NCI-H1694 treated with DMSO at 0.1 percent for 48 hours (cell line): ENCODE results near the gene DRC3.
"Not testable (repeated sequence)": the region's sequence is repeated elsewhere in the genome, so short reads cannot be mapped to it uniquely, and the experiment has no call there.

ENCODE experiments used
- DNase-seq: peaks from one replicate; lab custom pipeline; 2025; lab: John Stamatoyannopoulos, UW

DRC3 gene

DNA sequence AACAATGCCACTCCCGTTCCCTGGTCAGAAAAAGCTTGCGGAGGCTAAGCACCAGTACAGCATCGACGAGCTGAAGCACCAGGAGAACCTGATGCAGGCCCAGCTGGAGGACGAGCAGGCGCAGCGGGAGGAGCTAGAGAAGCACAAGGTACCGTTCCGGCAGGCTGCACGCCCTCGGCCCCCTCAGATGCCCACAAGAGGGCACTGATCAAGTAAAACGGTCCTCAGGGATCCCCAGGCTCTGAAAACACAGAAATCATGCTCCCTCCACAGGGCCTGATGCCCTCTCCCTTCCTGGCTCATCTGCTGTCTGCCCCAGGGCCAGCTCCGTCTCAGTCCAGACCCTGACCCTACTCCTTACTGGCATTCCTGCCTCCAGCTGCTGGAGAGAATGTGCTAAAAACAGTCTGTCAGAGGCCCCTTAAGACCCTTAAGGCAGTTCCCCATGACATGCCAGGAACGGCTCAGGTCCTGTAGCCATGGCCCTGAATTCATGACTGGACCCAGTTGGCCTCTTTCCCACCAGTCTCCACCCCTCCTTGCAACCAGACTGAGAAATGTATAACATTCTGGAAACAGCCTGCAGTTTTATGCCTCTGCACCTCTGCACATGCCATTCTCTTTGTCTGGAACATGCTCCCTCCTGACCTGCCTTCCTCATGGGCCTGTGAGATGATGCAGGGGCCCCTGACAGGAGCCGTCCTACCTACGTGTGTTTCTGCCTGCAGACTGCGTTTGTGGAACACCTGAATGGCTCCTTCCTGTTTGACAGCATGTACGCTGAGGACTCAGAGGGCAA is 21.8 kb downstream of the DRC3 start:
- DNase-seq = peak; percentile 80

DNA sequence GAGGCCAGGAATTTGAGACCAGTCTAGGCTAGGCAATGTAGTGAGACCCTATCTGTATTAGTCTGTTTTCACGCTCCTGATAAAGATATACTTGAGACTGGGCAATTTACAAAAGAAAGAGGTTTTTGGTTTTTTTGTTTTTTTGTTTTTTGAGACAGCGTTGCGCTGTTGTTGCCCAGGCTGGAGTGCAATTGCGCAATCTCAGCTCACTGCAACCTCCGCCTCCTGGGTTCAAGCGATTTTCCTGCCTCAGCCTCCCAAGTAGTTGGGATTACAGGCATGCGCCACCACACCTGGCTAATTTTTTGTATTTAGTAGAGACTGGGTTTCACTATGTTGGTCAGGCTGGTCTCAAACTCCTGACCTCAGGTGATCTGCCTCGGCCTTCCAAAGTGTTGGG is 23.2 kb downstream of the DRC3 start:
- not testable (repeated sequence) for DNase-seq

DNA sequence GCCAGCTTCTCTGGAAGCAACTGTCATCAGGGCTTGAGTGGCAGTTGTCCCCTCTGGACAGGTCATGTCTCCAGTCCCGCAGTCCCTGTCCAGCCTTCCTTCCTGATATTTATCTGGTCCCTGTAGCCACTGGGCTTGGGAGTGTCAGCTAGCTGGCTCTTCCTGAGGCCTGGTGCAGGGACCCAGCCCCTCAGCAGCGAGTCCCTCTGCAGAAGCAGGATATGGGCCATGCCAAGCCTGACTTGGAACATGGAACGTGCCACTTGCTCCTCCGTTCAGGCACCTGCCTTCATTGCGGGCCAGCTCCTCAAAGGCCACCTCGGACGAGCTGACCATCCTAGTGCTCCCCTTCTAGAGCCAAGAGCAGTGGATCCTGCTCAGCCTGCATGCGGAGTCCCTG is 26.3 kb downstream of the DRC3 start:
- DNase-seq = no peak

DNA sequence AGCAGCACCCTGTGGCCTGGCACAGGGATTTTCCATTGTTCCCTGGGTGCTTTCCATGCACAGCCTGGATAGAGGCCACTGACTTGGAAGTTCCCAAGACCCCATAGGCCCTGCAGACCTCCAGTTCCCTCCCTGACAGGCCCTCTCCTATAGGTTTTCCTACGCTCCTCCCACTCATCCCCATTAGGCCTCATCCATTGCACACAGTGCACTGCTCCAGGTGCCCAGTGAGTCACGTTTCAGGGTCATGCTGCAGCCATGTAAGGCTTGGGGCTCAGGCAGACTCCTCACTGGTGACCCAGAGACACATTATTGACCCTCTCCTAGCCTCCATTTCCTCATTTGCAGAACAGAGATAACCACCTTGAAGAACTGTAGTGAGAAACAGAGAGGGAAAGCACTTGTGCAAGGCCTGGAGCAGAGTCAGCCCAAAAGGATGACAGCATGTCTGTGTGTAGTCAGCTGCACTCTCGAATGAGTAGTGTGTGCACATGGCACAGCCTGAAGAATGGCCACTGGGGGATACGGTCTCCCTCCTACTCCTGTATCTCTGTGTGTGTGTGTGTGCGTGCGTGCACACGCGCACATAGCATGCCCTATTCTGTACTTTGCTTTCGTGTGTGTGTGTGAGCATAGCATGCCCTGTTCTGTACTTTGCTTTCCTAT is 26.8 kb downstream of the DRC3 start:
- DNase-seq = peak; percentile 46

DNA sequence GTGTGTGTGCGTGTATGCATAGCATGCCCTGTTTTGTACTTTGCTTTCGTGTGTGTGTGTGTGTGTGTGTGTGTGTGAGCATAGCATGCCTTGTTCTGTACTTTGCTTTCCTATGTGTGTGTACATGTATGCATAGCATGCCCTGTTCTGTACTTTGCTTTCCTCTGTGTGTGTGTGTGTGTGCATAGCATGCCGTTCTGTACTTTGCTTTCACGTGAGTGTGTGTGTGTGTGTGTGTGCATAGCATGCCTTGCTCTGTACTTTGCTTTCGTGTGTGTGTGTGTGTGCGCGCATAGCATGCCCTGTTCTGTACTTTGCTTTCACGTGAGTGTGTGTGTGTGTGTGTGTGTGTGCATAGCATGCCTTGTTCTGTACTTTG is 27.4 kb downstream of the DRC3 start:
- DNase-seq = no peak

DNA sequence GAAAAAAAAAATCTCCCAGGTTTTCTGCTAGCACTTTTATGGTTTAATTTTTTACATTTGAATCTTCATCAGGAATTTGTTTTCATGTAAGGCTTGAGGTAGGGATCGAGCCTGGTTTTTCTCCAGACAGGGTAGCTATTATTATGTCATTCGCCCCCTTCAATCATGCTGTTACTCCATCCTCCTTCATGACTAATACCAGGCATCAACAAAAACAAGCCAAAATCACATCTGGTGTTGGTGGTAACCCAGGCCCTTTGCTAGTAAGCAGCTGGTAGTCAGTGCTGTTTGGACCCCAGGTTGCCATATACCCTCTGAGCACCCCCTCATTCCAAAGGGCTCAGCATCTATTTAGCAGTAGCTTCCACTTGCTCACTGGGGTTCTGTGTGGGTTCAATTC is 29.5 kb downstream of the DRC3 start:
- peak; percentile 56 for DNase-seq

DNA sequence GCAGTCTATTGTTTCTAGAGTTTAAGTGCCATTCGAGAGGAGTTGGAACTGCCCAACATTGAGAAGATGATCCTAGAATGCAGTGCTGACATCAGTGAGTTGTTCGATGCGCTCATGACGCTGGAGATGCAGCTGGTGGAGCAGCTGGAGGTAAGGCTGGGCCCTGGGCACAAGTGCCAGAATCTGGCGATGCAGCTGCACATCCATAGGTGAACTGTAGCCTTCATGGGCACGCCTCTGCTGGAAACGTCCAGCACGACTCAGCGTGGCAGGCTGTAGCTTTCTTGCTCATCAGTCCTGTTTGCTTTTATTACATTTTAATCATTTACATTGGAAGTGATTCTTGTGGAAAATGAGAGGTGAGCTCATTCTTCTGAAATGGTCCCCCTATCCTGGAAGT is 31.7 kb downstream of the DRC3 start:
- peak; percentile 68 for DNase-seq

DNA sequence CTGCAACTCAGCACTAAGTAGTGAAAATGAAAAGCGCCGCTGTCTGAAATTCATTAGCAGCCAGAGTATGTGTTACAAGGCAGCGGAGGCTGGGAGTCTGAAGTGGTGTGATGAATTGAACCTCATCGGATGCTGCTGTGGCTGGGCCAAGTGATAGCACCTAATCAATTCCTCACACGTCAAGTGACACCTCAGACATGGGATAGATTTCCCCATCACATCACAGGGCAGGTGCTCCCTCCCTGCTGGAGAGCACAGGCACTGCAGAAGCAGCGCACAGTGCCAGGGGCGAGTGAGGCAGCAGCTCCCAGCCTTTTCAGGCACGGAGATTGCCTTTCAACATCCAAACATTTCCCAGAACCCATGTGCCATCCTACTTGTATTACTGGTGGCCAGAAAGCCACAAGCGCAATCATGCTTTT is 32.2 kb downstream of the DRC3 start:
- DNase-seq = peak; percentile 49

DNA sequence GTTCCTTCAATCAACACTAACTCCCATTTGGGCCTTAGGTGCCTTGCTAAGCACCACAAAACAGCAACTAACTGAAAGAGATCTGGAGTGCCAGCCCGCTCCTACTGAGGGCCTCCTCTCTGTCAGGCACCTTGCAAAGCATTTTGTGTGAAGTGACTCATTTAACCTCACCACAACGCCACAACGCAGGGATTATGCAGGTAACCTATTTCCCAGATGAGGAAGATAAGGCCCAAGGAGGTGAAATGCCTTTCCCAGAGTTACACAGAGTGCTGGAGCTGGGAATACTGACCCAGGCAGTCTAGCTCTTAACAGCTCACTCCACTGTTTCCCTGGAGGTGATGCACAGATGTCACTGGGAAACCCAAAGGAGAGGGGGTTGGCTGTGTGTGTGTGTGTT is 32.8 kb downstream of the DRC3 start:
- no peak for DNase-seq

DNA sequence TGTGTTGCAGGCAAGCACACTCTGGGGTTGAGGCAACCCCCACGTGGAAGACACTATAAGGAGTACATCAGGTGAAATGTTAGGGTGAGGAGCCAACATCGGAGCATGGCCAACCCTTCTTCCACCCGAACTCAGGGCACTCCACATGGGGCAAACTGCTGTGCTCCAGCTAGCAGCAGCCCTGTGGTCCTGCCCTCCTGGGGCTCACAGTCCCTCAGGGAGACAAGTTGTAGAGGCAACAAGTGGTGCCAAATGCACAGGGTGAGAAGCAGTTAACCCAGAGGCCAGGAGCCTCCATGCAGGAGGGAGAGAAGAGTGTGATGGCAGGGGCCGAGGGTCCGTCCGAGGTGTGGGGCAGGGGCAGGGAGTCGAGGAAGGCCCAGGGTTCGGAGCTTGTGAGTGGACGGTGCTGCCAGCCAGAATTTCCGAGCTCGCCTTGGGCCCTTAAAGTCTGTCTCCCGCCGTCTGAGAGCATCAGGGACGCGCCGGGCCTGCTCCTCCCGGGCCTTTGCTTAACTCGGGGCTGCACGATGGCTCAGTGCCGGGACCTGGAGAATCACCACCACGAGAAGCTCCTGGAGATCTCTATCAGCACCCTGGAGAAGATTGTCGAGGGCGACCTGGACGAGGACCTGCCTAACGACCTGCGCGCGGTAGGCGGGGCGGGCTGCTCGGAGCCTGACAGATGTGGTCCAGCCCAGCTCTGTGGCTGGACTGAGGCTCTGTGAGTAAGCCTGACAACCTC is 34.0 kb downstream of the DRC3 start:
- no peak for DNase-seq

DNA sequence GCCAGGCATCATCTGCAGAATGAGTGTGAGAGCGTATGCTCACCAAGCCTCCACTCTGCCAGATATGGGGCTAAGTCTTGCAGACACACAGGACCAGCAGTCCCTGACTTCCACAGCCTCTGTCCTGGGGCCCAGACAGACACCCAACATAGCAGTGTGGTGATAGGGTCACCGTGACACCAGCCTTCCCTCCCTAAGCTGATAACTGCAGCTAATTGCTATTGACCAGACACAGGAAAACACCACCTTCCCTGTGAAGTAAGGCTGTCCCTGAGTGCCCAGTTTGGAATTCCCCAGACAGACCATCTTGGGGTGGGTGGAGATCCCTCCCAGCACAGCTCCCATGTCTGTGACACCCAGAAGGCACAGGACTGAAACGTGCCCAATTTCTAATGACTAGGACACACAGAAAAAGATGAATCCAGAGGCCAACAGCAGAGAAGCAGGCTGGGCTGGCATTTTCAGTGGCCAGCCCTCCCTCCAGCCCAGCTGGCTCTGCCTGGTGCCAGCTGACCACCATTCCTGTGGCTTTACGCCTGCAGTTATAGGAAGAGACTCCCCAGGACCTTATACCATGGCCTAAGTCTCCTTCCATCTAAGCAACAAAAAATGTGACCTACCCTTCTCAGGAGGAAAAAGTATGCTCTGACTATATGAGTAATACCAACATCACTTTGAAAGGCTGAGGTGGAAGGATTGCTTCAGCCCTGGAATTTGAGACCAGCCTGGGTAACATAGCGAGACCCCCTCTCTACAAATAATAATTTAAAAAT is 36.0 kb downstream of the DRC3 start:
- no peak for DNase-seq

DNA sequence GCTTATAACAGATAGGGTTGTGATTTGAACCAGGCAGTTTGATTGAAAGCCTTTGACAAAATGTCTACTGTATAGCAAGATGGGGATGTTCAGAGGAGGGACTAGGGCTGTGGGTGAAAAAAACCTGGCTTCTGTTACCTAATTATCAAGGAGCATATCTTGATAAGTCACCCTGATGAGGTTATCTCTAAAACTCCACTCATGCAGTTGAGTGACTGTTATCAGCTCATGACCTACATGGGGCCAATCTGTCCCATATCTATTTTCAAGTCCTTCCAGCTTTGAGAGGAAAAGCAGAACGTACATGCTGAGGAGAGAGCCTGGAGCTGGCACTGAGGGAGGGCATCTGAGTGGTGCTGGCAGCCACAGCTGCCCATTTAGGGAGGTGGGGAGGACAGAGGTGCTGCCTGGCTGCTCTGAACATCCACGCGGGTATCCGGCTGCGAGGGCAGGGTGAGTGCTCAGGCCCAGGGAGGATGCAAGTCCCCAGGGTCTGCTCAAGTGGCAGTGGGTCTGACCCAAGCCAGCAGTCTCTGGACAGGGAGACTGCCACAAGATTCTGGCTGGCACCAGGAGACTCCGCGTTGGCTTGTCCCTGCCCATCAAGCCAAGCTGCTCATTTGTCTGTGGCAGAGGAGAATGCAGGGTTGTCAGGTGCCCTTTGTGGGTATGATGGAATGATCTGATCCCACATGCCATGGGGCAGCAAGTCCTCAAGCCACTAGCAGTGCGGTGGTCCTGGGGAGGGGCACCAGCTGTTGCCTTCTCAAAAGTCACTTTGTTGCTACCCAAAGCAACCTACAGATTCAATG is 37.2 kb downstream of the DRC3 start:
- DNase-seq = no peak

DNA sequence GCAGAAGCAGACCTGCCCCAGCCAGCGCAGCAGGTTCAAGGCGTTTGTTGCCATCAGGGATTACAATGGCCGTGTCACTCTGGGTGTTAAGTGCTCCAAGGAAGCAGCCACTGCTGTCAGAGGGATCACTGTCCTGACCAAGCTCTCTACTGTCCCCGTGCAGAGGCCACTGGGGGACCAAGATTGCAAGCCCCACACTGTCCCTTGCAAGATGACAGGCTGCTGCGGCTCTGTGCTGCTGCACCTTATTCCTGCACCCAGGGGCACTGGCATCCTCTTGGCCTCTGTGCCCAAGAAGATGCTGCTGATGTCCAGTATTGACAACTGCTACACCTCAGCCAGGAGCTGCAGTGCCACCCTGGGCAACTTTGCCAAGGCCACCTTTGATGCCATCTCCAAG is 38.6 kb downstream of the DRC3 start:
- DNase-seq = no peak

DNA sequence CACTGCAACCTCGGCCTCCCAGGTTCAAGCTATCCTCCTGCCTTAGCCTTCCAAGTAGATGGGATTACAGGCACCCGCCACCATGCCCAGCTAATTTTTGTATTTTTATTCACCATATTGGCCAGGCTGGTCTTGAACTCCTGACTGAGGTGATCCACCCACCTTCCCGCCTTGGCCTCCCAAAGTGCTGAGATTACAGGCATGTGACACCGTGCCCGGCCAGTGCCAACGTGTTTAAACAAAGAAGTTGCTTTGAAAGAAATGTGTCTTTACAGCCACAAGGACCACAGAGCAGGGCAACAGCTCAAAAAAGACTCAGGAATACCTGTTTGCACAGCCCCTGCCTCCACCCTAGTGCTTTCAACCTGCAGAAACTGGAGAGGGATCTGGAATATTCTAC is 41.3 kb downstream of the DRC3 start:
- DNase-seq = no peak

DNA sequence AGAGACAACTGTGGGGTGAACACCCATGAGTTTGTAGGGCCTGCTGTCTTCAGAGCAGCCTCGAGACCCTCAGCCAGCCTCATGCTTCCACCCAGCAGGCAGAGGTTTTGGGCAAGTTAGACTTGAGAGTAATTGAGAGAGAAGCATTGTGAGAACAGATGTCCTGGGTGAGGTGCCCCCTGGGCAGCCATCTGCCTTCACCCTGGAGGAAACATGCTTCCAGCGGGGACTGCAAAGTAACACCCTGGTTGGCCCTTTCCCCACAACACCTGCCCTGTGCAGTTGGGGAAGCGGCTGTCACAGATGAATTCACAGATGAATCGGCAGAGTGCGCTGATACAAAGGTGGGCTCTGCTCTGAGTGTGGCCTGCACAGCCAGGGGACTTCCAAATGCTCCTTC is 42.9 kb downstream of the DRC3 start:
- DNase-seq = peak; percentile 99

DNA sequence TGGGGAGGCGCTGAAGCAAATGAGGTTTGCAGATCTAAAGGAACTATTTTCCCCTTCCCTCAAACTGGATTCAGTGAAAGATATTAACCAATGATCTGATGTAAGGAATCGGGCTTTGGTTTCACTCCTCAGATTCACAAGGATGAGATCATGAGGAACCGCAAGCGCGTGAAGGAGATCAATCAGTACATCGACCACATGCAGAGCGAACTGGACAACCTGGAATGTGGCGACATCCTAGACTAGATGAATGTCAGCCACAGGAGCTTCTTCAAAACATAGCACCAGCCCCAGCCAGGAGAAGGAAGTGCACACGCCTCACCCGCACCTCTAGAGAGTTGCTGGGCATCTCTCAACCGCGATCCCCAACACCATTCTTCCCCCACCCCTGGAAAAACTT is 43.8 kb downstream of the DRC3 start:
- no peak for DNase-seq

DNA sequence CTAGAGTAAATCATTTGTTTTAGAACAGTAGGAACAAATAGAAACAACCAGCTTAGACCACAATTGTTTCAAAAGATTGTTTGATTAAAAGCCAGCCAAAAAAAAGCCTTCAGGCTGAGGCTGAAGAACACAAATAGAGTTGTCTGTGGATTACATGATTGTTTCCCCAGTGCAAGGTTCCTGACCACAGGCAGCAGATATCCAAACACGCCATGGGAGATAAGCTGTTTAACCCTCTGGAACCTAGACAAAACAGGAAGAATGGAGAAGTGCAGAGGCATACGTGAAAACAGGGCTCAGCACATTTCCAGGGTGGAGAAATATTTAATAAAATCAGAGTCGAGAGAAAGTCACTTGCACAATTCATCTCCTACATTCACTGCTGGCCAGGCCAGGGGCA is 45.3 kb downstream of the DRC3 start:
- DNase-seq = no peak

DNA sequence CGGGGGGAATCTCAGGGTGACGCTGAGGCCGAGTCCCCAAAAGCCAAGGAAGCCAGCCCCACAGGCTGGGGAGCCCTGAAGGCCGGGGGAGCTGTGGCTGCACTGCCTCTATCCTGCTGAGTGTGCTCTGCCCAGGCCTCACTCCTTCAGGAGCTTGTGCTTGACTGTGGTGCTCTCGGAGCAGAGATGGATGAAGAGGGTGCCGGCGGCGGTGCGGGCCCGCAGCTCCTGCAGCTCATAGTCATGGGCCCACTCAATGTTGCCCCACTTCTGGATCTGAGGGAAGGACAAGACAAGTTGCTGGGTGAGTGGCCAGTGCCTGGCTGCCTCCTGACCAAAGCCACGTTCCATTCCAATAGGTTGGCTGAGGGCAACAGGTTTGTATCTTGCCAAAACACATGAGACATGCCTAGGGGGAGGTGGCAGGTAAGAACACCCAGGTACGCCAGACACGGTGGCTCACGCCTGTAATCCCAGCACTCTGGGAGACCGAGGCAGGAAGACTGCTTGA is 45.8 kb downstream of the DRC3 start:
- no peak for DNase-seq

DNA sequence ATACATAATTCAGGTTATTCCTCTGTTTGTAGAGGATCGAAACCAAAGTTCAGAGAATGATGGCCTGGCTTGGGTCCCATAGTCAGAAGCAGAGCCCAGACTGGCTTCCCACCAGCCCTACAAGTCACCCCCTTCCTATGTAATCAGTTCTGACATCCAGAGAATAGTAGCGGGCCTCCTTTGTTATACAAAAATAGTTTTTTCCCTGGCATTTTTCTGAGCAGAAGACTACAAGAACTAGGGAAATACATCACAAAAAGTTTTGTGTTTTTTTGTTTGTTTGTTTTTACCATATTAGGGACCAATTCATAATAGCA is 47.1 kb downstream of the DRC3 start:
- DNase-seq = no peak

DNA sequence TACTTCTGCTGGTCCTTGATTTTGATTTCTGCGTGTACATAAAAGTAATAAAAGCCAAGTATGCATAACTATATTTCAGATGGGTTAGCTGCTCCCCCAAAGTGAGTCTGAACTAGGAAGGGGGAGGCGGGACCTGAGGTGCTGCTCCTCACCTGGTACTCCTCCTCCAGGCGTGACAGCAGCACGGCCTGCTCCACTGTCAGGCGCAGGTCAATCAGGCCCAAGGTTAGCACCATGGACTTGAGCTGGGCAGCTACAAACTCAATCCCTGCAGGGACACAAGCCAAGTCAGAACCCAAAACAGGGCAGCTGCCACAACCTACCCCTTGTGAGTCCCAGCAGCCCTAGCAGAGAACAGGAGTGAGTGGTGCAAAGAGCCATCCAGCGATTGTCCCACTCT is 48.3 kb downstream of the DRC3 start:
- no peak for DNase-seq

DNA sequence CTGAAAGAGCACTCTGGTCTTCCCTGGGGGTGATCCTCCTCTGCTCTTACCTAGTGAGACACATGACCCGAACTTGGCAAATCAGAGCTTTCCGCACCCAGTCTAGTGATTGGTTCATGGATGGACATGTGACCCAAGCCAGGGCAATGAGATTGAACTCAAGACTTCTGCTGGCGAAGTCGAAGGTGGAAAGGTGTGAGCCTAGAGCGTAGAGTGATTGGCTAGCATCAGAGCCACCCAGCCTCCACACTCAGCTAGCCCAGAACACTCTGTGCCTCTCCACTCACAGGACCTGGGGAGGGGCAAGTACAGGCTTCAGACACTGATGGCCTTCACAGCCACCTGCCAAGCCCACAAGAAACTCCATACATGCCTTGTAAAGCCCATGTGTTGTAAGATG is 48.7 kb downstream of the DRC3 start:
- DNase-seq = no peak
